HG03575 (cell line): ENCODE data around the gene CTTNBP2.

Source experiments
- ATAC-seq: cut with Tn5 transposase; IDR thresholded peaks from one replicate; pipeline ENCODE4 v1.9.1; 2021; ENCODE audit not compliant: unreplicated experiment, insufficient number of reproducible peaks, low FRiP score; ENCODE audit errors: extremely low read depth

The CTTNBP2 gene

GRCh38 chr7:117764031-117764430 lies 109.2 kb downstream of the CTTNBP2 start:
- ATAC-seq = no peak

DNA sequence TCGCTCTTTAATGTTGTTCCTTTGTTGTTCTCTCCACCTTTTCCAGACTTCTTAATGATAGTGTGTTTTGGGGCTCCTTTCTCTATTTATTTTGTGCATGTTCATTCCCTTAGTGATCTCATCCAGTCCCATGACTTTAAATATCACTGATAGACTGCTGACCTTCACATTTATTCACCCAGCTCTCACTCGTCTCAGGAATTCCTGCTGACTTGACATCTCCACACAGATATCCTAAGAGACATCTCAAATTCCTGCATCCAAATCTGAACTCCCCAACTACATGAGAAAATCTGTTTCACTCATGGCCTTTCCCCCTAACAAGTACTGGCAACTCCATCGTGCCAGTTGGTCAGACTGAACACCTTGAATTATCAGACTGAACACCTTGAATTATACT lies 111.2 kb downstream of the CTTNBP2 start:
- no peak for ATAC-seq

DNA sequence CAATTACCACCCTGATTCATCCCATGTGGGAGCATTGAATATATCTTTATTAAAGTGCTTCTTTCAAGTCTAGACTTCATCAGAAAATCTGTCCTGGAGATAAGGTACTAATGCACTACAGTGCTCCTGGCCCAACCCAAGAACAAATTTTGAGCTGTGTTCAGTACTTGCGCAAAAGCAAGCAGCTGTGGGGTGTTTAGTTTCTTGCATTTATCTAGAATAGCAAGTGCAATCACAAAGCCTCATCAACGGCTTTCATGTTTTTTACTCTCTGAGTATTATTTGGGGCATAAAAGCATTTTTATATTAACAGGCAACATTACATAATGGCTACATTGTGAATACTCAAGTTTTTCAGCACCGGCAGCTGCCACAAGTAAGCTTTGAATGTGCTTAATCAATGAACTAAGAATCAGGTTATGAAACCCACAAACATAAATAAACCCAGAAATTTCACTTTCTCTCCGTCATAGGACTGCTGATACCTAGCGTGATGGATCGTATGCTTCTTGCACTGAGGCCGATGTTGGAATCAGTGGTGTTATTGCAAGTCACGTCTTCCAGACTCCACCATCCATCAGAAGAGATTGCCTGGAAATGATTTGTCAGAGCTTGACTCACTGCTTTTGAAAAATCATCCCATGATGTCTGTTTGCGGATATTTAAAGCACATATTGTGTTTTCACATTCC lies 113.1 kb downstream of the CTTNBP2 start:
- ATAC-seq = no peak

GRCh38 chr7:117757440-117757839 lies 115.8 kb downstream of the CTTNBP2 start:
- no peak for ATAC-seq

DNA sequence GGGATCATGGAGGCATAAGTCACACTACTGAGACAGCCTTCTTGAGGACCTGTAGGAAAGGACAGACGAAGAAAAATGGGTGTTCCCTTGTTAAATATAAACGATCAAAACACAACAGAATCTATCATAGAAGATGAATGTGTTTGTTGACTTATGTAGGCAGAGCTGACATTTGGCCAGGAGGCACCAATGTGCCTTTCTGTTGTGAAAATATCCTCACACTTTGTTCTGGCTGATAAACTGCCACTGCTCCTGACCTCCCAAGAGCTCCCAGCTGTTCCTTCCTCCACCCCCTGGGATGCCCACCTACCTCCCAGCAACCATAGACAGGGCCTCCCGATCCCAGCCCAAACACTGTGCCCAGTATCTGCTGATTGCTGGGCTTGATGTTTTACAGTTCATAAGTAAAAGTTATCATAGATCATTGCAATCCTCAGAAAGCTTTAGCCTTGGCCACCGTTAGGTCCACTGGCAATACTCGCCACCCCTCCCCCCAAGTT lies 116.6 kb downstream of the CTTNBP2 start:
- ATAC-seq = no peak

- ATAC-seq = no peak
Measured at GRCh38 chr7:117755136-117755535, 118.1 kb downstream of the CTTNBP2 start.

GRCh38 chr7:117751775-117752174 lies 121.5 kb downstream of the CTTNBP2 start:
- ATAC-seq = no peak

DNA sequence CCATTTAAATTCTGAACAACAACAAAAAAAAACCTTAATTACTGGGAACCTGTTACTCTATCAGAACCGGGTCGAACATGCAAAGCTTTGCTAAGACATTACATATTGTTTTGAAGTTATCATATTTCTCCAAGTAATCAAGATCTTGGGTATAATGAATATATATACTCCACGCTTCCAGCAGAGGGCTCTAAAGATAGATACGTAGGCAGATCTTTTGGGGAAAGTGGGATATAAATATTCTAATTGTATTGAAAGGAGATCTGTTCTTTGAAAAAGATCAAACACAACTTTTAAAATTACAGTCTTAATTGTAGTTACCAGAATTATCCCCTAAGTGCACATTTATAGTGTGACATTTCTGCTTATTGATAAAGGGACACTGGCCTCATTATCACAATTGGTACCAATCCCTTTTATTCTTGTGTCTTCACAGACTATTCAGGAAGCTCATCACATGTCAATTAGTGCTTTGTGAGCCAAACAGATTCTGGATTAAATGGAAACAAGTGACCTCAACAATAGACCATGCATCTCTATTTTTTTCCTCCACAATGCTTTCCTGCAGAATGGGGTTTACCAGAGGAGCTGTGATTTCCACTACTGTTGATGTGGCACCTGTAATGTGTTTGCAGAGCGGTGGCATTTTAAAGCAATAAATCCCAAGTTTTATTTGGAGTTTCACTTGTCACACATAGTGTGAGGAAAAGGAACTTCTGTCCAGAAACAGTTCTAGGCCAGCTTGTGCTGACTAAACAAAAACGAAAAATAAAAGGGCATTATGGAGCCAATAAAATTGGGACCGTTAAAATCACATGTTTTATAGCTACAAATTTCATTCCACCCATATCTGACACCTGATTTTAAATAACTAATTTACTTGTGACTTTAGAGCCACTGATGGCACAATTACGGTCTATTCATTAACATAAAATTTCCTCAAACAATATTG lies 122.4 kb downstream of the CTTNBP2 start:
- no peak for ATAC-seq

DNA sequence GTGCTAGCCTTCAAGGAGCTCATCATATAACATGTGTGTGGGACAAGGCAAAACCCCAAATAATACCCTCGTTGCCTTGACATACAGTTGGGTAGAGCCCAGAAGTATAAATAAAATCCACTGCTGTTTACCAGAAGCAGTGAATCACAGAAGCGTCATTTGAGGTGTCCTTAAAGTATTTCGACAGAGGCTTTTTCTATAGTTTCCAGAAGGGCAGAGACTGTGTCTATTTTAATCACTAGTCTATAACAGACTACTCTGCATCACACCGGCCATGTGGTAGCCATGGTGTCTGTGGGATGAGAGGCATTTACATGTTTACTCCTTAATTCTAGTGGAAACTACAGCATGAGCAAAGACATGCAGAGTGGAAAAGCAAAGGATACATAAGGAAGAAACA lies 131.3 kb downstream of the CTTNBP2 start:
- no peak for ATAC-seq

DNA sequence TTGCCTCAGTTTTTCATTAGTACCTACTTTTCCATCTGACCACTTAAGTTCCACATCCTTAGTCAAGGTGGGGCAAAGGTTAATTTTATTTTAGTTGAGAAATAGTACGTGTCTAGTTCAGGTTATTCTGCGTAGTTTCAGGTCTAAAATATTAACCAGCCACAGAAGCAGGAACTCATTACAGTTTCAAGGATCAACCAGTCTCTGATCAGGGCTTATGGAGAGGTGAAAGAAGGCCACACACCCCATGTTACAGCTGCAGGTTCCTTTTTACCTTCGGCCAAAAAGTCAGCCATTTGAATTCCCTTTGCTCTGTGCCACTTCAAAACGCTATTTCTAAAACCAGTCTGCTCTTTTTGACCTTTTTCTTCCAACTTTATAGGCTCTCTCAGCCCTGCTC lies 134.2 kb downstream of the CTTNBP2 start:
- no peak for ATAC-seq

DNA sequence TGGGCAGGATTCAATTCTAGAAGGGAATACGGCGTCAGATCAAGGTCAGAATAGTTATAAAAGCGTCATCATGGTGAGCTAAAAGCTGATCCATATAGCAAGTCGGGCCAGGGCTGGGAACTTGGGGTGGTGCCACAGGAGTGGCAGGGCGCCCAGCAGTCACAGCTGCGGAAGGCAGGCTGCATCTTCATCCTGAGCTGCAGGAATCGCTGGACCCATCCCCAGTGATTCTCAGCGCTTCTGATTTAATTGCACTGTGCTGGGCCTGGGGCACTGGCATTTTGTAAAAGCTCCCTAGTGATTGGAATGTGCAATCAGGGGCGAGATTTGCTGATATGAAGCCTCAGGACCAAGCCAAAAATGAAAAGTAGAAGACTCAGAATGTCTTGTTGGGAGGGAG lies 135.3 kb downstream of the CTTNBP2 start:
- ATAC-seq = no peak

DNA sequence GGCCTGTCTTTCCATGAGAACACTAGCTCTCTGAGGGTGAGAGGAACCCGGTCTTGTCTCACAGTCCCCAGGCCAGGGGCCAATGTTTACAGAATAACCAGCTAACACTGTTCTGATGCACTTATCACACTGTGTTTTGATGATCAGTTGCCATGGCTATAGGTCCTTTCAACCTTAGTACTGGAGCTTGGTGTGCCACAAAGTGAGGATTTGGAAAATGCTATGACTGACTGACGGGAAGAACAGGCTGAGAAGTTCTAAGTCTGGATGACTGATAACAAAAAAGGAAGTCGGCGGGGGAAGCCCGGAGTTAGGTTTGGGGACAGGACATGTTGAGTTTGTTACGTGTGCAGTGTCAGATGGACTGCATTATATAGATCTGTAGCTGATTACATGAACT lies 141.8 kb downstream of the CTTNBP2 start:
- peak; percentile 85 for ATAC-seq

- no peak for ATAC-seq
Measured at GRCh38 chr7:117730390-117730789, 142.9 kb downstream of the CTTNBP2 start.

DNA sequence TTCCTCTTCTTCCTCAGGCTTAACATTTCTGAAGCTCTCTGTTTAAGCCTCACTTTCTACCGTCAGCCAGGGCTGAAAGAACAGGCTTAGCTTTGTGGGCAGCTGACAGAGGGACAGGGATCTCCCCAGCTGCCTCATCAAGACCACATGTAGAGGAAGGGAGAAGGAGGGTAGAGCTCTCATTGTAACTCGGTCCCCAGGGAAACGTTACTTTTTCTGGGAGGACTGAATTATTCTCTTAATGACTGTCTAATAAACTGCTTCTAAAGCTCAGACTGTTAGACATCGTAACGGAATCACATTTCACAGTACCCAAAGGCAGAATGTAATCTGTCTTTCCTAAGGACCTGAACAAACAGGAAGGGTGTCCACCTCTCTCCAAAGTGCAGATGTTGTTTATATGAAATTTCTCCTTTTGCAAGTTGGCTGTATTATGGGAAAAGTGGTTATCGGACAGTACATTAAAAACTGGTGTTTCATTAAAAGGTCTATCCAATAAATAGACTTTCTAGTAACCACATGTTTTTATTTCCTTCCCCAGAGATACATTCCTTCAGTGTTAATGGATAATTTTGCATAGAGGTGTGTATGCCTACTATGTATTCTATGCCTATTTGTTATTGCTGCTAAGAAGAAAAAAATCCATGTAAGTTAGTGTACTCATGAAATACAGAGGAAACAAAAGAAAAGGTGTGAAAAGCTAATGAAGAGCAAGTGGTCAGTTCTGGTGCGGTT lies 144.2 kb downstream of the CTTNBP2 start:
- ATAC-seq = no peak

GRCh38 chr7:117724898-117725297 lies 148.3 kb downstream of the CTTNBP2 start:
- no peak for ATAC-seq

DNA sequence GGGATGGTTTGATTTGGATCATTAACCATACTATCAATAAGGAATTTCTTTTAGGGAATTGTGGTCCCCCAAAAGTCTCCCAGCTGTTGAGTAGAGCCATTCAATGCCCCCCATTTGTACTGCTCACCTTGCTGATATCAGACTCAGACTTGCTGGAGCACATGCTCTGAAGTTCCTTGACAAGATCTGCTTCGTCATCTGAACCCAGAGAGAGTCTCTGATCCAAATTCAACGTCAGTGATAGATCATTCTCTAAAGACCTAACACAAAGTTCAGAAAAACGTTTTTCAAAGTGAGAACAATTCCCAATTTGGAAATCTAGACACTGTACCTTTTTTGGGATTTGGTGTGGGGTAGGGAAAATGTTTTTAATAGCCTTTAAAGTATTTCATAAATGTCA lies 153.9 kb downstream of the CTTNBP2 start:
- no peak for ATAC-seq

DNA sequence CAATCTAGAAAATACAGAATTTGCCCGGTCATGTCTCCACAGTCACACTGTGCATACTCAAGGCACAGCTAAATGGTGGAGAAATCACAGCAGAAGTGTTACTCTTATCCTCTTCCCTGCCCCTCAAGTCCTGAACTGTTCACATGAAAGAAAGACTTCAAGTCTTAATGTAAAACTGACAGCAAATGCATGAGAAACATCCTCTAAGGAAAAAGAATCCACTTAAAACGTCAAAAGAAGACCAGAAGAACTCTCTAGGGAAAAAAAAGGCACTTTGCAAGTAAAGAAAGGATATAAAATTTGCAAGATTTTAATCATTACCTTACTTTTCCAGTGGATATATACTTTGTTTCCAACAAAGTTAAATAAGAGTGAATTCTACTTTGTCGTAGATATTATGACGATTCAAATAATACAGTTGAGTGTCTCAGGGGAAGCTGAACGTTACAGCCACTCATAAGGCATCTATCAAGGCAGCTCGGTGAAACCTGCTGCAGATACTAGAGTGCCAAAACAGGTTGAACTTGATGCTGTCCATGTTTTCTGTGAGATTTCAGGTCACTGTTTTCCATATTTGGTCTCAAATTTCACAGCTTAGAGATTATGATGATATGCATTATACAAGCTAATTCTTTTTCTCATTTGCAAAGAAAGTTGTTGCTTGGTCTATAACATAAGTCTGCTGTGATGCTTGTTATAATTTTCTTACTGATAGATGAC lies 155.0 kb downstream of the CTTNBP2 start:
- no peak for ATAC-seq

DNA sequence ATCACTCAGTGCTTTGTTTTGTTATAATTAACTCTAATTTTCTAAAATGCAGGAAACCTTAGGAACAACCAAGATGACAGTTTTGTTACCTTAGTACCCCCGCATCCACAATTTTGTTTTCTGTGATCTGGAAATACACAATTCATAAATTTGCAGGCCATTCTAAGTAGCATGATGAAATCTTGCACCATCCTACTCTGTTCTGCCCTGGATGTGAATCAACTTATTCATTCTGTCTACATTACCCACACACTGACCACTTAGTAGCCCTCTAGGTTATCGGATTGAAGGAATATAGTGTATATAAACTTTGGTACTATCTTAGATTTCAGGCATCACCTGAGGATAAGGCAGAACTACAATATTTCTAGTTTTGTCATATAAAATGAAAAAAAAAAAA lies 155.9 kb downstream of the CTTNBP2 start:
- ATAC-seq = no peak
